ENCODE measurements around the gene LGALS7B. TPM values are rescaled to one million over a fixed set of nuclear protein-coding genes. Genes with fewer than 3 reads are reported as not detected.

The LGALS7B gene
- total and polyA plus RNA-seq, 10 donors, result 1.1 to 167 (median 33.5) TPM; not detected in 3

GRCh38 chr19:38808741-38809140 lies 19.7 kb downstream of the LGALS7B start:
- Histone ChIP-seq H3K4me3 (no peak overlapping the region), H3K9me3 (no peaks in the 10 kb centered on the region), H3K27ac (no peak overlapping the region), H3K27me3 (replicated peaks in 1 of 7) (no peaks in the 10 kb centered on the region), H3K36me3 (peaks cover 0 to 13% (median 0%) of the 10 kb centered on the region in 6 donors), H3K4me1 (peaks cover 0 to 16% (median 10%) of the 10 kb centered on the region in 6 donors)
- TF ChIP-seq POLR2AphosphoS5 (IDR thresholded peaks at IDR 0.05) (no peak), CTCF (IDR thresholded peaks at IDR 0.05 in 8 of 11, conservative IDR thresholded peaks at IDR 0.05 in 3 of 11) (no peak), POLR2A (IDR thresholded peaks at IDR 0.05) (no peak)
- 91 to 96% (median 94%) methylated on average over 17 of the region's 17 CpGs for WGBS, 5 donors
- intact Hi-C loops (cut with DNase I; ENCODE audit: low total_unique reads), result no loop called here
- DNase-seq, result no peak

- TF ChIP-seq POLR2AphosphoS5 (IDR thresholded peaks at IDR 0.05) (no peak), CTCF (IDR thresholded peaks at IDR 0.05 in 8 of 11, conservative IDR thresholded peaks at IDR 0.05 in 3 of 11) (no peak), POLR2A (IDR thresholded peaks at IDR 0.05) (no peak)
- Histone ChIP-seq H3K4me3 (no peak overlapping the region), H3K36me3 (peaks cover 0 to 13% (median under 1%) of the 10 kb centered on the region in 6 donors), H3K27ac (no peak overlapping the region), H3K4me1 (peaks cover 0 to 15% (median 10%) of the 10 kb centered on the region in 6 donors), H3K27me3 (replicated peaks in 1 of 7) (no peaks in the 10 kb centered on the region), H3K9me3 (no peaks in the 10 kb centered on the region)
- WGBS, 5 donors, result 88 to 97% (median 95%) methylated on average over 8 of the region's 8 CpGs
- no peak for DNase-seq
- intact Hi-C loops (cut with DNase I; ENCODE audit: low total_unique reads), result no loop called here
Observed at GRCh38 chr19:38809592-38810252, 20.7 kb downstream of the LGALS7B start.

- peaks cover 4 to 38% (median 26%) of the 10 kb centered on the region in 6 donors for H3K36me3 ChIP-seq
- H3K9me3 ChIP-seq, result no peaks in the 10 kb centered on the region
- H3K4me1 ChIP-seq, result peaks cover 0 to 5% (median 0%) of the 10 kb centered on the region in 6 donors
- H3K4me3 ChIP-seq, result no peak overlapping the region
- DNase-seq, result no peak
- intact Hi-C loops (cut with DNase I; ENCODE audit: low total_unique reads), result no loop called here
- TF ChIP-seq CTCF (IDR thresholded peaks at IDR 0.05 in 8 of 11, conservative IDR thresholded peaks at IDR 0.05 in 3 of 11) (no peak), POLR2AphosphoS5 (IDR thresholded peaks at IDR 0.05) (no peak), POLR2A (IDR thresholded peaks at IDR 0.05) (no peak)
- no peak overlapping the region for H3K27ac ChIP-seq
- no peaks in the 10 kb centered on the region for H3K27me3 ChIP-seq (replicated peaks in 1 of 7)
- WGBS, 5 donors, result 85 to 92% (median 88%) methylated on average over 18 of the region's 18 CpGs
Observed at GRCh38 chr19:38812009-38812840, 23.2 kb downstream of the LGALS7B start.

- H3K27ac ChIP-seq, result peak within 1 kb of the TSS in 1 of 8 donors; percentile 29
- no peak for TF ChIP-seq POLR2A (IDR thresholded peaks at IDR 0.05)
- peak in 2 of 3 donors; percentile 27 to 62 for TF ChIP-seq POLR2AphosphoS5 (IDR thresholded peaks at IDR 0.05)
- TF ChIP-seq CTCF (IDR thresholded peaks at IDR 0.05 in 8 of 11, conservative IDR thresholded peaks at IDR 0.05 in 3 of 11), result no peak
- intact Hi-C loops (cut with DNase I; ENCODE audit: low total_unique reads), result no loop called here
- no peaks in the 10 kb centered on the region for H3K9me3 ChIP-seq
- 80 to 82% (median 81%) methylated on average over 15 of the region's 15 CpGs for WGBS, 5 donors
- peaks cover 6 to 45% (median 32%) of the 10 kb centered on the region in 6 donors for H3K36me3 ChIP-seq
- no peak within 1 kb of the TSS for H3K4me3 ChIP-seq
- peaks cover 0 to 5% (median 0%) of the 10 kb centered on the region in 6 donors for H3K4me1 ChIP-seq
- H3K27me3 ChIP-seq (replicated peaks in 1 of 7), result no peaks in the 10 kb centered on the region
- DNase-seq, result no peak
Observed at GRCh38 chr19:38812841-38813320, 23.9 kb downstream of the LGALS7B start, which contains the start of gene LGALS4. Gene LGALS4, minus strand, starts transcription at chr19:38812945. Its CDS starts 59 bp downstream, at chr19:38812886.

All from spleen (tissue), 11 donors.